Neural cell (in vitro differentiated cells): Measurements from ENCODE around the gene GLTP.

ENCODE experiments used
- CTCF ChIP-seq: fragments of 450-650 bp; IDR thresholded peaks from 2 replicates; pipeline ENCODE4 v1.5.1; 2014; ENCODE audit warnings: antibody characterized with exemption, mild to moderate bottlenecking, moderate library complexity; ENCODE audit not compliant: poor library complexity, severe bottlenecking
- EP300 ChIP-seq: fragments of 450-650 bp; conservative IDR thresholded peaks from 2 replicates; pipeline ENCODE4 v1.6.1; 2014; ENCODE audit warnings: antibody characterized with exemption, mild to moderate bottlenecking, moderate library complexity; ENCODE audit not compliant: poor library complexity, severe bottlenecking
- POLR2AphosphoS5 ChIP-seq: IDR thresholded peaks from 2 replicates; pipeline ENCODE4 v1.6.1; 2012

GRCh38 chr12:109836916-109837315 lies 43.4 kb downstream of the GLTP start:
- TF ChIP-seq EP300: no peak
- TF ChIP-seq CTCF: no peak
- TF ChIP-seq POLR2AphosphoS5: no peak
